ENCODE results near the gene IL22. TPM values are rescaled to one million over a fixed set of nuclear protein-coding genes. Genes with fewer than 3 reads are reported as not detected.

IL22 gene
- polyA plus RNA-seq, 1 donor = not detected

DNA sequence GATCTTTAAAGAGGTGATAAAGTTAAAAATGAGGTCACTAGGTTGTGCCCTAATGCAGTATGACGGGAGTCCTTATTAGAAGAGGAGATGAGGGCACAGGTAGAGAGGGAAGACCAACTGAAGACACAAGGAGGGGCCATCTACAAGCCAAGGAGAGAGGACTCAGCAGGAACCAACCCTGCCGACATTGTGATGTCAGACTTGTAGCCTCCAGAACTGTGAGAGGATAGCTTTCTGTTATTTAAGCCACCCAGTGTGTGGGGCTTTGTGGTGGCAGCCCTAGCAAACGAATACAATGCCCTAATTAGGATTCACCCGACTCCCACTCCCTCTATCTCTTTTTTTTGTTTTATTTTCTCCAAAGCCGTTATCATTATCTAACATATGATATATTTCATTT lies 19.9 kb downstream of the IL22 start:
- Histone ChIP-seq H3K4me3 (ENCODE audit: low read length) (no peak overlapping the region), H3K9me3 (ENCODE audit: control insufficient read depth, low read depth, low read length) (no peaks in the 10 kb centered on the region), H3K36me3 (ENCODE audit: control insufficient read depth, insufficient read depth, low read length) (no peaks in the 10 kb centered on the region), H3K4me1 (ENCODE audit: control insufficient read depth, insufficient read depth, low read length) (no peaks in the 10 kb centered on the region), H3K27me3 (ENCODE audit: control insufficient read depth, insufficient read depth, low read length) (peaks cover 10% of the 10 kb centered on the region), H3K27ac (ENCODE audit: low read length) (no peak overlapping the region)
- DNase-seq = no peak
- WGBS (ENCODE audit: insufficient coverage, low lambda C conversion rate) = 41% methylated on average over 3 of the region's 5 CpGs

DNA sequence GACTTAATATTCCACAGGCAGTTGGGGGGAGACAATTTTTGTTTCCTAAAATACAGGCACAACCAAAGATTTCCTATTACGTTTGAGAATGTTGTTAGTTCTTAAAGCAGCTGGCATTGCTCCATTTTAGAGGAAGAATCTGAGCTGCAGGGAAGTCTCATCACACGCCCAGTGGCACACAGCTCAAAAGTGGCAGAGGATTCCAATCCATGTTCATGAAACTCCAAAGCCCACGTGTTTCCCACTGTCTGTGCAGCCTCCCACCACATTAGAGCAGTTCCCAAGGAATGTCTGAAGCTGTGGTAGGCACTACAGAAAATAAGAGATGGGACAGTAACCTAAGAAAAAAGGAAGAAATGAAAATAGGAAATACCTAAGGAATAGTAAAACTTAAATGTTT lies 21.7 kb downstream of the IL22 start:
- Histone ChIP-seq H3K4me1 (ENCODE audit: control insufficient read depth, insufficient read depth, low read length) (no peaks in the 10 kb centered on the region), H3K9me3 (ENCODE audit: control insufficient read depth, low read depth, low read length) (no peaks in the 10 kb centered on the region), H3K4me3 (ENCODE audit: low read length) (no peak overlapping the region), H3K27me3 (ENCODE audit: control insufficient read depth, insufficient read depth, low read length) (peaks cover 10% of the 10 kb centered on the region), H3K27ac (ENCODE audit: low read length) (no peak overlapping the region), H3K36me3 (ENCODE audit: control insufficient read depth, insufficient read depth, low read length) (no peaks in the 10 kb centered on the region)
- no peak for DNase-seq
- no CpG with 5 or more reads among the region's 3 CpGs for WGBS (ENCODE audit: insufficient coverage, low lambda C conversion rate)

DNA sequence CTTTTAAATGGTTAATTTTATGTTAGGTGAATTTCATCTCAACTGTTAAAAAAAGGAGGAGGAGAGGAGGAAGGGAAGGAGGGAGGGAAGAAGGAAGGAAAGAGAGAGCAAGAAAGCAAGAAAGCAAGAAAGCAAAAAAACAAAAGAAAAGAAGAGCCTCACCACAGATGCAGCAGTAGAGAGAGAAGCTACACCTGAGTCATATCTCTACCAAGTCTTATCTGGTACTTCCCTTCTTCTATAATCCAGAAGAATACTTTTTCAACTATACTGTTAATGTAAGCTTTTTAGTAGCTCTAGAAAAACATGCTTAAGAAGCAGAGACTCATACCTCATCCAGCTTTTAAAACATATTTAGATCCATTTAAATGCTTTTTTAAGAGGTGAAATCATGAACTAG lies 22.2 kb downstream of the IL22 start:
- H3K4me1 ChIP-seq (ENCODE audit: control insufficient read depth, insufficient read depth, low read length) = no peaks in the 10 kb centered on the region
- H3K4me3 ChIP-seq (ENCODE audit: low read length) = no peak overlapping the region
- H3K9me3 ChIP-seq (ENCODE audit: control insufficient read depth, low read depth, low read length) = no peaks in the 10 kb centered on the region
- DNase-seq = no peak
- no peak overlapping the region for H3K27ac ChIP-seq (ENCODE audit: low read length)
- no peaks in the 10 kb centered on the region for H3K36me3 ChIP-seq (ENCODE audit: control insufficient read depth, insufficient read depth, low read length)
- H3K27me3 ChIP-seq (ENCODE audit: control insufficient read depth, insufficient read depth, low read length) = peaks cover 10% of the 10 kb centered on the region

DNA sequence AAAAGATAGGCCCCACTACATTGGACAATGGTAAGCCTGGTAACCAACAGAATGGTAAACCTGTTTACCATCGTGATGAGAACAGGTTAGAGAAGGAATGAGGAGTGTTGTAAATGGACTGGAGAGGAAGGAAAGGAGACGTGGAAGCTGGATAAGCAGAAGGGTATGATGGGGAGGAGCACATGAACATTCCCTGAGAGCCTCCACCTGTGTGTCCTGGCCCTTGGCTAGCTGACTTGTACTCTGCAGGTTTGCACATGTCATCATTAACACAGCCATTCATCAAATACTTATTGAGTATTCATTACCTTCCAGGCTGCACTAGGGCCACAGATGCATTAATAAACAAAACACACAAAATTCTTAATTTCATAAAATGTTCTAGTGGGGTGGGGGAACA lies 23.4 kb downstream of the IL22 start:
- H3K36me3 ChIP-seq (ENCODE audit: control insufficient read depth, insufficient read depth, low read length) = no peaks in the 10 kb centered on the region
- WGBS (ENCODE audit: insufficient coverage, low lambda C conversion rate) = 80% methylated on average over 1 of the region's 2 CpGs
- DNase-seq = no peak

DNA sequence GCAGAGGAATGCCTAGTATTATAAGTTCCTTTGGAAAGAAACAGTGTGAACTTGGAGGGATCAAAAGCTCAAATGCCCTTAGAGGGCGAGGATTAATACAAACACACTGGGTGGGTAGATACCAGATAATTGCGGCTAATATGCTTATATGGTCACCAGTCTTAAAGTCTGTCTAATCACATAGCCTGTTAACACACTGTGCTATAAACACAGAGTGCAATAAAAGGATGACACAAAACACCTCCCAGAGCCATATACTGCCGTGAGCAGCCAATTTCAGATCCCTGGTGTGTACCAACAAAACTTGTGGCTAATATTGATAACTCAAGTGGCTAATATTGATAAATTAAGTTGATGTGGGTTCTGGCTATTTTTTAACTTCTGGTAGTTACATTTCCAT lies 26.0 kb downstream of the IL22 start:
- WGBS (ENCODE audit: insufficient coverage, low lambda C conversion rate) = no CpG with 5 or more reads among the region's 3 CpGs
- H3K4me1 ChIP-seq (ENCODE audit: control insufficient read depth, insufficient read depth, low read length) = no peaks in the 10 kb centered on the region
- DNase-seq = peak; percentile 24 to 38
- no peak overlapping the region for H3K27ac ChIP-seq (ENCODE audit: low read length)
- no peaks in the 10 kb centered on the region for H3K36me3 ChIP-seq (ENCODE audit: control insufficient read depth, insufficient read depth, low read length)
- peaks cover 5% of the 10 kb centered on the region for H3K27me3 ChIP-seq (ENCODE audit: control insufficient read depth, insufficient read depth, low read length)
- H3K9me3 ChIP-seq (ENCODE audit: control insufficient read depth, low read depth, low read length) = no peaks in the 10 kb centered on the region
- no peak overlapping the region for H3K4me3 ChIP-seq (ENCODE audit: low read length)

More for the DNA sequence above, 23.4 kb downstream of the IL22 start:
- no peaks in the 10 kb centered on the region for H3K9me3 ChIP-seq (ENCODE audit: control insufficient read depth, low read depth, low read length)
- no peak overlapping the region for H3K27ac ChIP-seq (ENCODE audit: low read length)
- H3K27me3 ChIP-seq (ENCODE audit: control insufficient read depth, insufficient read depth, low read length) = peaks cover 12% of the 10 kb centered on the region
- H3K4me1 ChIP-seq (ENCODE audit: control insufficient read depth, insufficient read depth, low read length) = no peaks in the 10 kb centered on the region
- H3K4me3 ChIP-seq (ENCODE audit: low read length) = no peak overlapping the region

DNA sequence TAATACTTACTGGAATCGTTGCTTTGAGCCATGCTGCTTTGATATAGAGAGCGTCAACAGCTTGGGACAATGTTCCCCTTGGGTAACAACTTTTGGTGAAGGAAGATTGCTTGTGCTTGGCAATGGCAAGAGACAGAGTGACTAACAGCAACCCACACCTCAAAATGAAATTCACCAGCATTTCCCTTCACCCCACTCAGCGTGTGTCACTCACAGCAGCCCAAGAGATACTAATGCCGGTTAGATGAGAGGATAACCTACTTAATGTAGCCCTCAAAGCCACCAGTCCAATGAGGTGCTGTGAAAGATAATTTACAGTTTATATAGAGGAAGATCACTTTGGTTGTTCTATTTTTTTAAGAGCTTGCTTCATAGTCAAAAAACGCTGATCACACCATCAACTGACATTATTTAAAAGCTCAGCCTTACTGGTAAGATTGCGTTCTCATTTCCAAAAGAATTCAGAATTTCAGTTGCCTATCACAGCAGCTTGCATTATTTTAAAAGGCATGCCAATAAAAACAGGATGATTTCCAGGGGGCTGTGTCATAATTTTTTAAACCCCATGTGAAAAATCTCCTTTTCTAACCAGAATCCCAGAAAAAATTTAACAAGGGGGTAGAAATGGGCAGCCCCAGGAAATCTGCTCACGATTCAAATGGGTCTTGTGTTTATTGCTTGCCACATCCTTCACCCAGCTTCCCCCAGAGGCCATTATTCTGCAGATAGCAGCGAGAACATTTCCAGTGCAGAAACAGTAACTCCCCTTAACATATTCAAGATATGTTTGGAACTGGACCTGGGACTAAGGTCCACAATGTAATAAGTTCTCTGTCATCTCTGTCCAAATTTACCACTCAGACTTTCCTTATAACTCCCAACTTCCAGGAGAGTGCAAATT lies 27.6 kb downstream of the IL22 start, which contains the start of gene IL26:
IL26 (minus strand) TSS at position 235 of the 901 bp plus-strand sequence; CDS start at position 181, 54 bp downstream.
- Histone ChIP-seq H3K9me3 (ENCODE audit: control insufficient read depth, low read depth, low read length) (no peaks in the 10 kb centered on the region), H3K4me3 (ENCODE audit: low read length) (no peak within 1 kb of the TSS), H3K4me1 (ENCODE audit: control insufficient read depth, insufficient read depth, low read length) (no peaks in the 10 kb centered on the region), H3K36me3 (ENCODE audit: control insufficient read depth, insufficient read depth, low read length) (no peaks in the 10 kb centered on the region), H3K27me3 (ENCODE audit: control insufficient read depth, insufficient read depth, low read length) (peaks cover 5% of the 10 kb centered on the region), H3K27ac (ENCODE audit: low read length) (no peak within 1 kb of the TSS)
- WGBS (ENCODE audit: insufficient coverage, low lambda C conversion rate) = 93% methylated on average over 2 of the region's 8 CpGs
- no peak for DNase-seq

DNA sequence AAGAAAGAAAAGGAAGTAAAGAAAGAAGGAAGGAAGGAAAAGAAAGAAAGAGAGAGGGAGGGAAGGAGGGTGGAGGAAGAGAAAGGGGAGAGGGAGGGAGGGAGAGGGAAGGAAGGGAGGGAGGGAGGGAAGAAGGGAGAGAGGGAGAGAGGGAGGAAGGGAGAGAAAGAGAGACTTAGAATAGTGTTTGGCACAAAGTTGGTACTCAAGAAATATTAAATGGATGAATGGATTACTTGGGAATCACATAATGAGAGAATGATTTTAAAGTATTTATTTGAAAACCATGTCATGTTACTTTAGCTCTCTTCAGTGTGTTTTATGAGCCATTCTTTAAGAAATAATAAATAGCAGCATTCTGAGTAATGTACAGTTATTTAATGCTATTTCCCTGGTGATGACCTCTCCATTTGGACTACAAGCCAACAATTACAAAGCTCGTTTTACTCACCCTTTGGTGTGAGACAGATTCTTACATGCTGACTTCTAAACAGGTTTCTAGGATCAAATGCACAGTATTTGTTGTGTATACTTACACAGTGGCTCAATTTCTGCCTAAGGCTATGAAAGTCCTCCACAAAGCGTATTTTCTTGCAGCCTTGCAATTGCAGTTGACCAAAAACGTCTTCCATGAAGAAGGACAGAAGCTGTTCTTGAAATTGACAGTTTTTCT lies 28.7 kb downstream of the IL22 start:
- no peaks in the 10 kb centered on the region for H3K36me3 ChIP-seq (ENCODE audit: control insufficient read depth, insufficient read depth, low read length)
- no peak overlapping the region for H3K27ac ChIP-seq (ENCODE audit: low read length)
- H3K9me3 ChIP-seq (ENCODE audit: control insufficient read depth, low read depth, low read length) = no peaks in the 10 kb centered on the region
- DNase-seq = no peak
- peaks cover 3% of the 10 kb centered on the region for H3K27me3 ChIP-seq (ENCODE audit: control insufficient read depth, insufficient read depth, low read length)
- 79% methylated on average over 3 of the region's 3 CpGs for WGBS (ENCODE audit: insufficient coverage, low lambda C conversion rate)
- H3K4me1 ChIP-seq (ENCODE audit: control insufficient read depth, insufficient read depth, low read length) = no peaks in the 10 kb centered on the region
- H3K4me3 ChIP-seq (ENCODE audit: low read length) = no peak overlapping the region

DNA sequence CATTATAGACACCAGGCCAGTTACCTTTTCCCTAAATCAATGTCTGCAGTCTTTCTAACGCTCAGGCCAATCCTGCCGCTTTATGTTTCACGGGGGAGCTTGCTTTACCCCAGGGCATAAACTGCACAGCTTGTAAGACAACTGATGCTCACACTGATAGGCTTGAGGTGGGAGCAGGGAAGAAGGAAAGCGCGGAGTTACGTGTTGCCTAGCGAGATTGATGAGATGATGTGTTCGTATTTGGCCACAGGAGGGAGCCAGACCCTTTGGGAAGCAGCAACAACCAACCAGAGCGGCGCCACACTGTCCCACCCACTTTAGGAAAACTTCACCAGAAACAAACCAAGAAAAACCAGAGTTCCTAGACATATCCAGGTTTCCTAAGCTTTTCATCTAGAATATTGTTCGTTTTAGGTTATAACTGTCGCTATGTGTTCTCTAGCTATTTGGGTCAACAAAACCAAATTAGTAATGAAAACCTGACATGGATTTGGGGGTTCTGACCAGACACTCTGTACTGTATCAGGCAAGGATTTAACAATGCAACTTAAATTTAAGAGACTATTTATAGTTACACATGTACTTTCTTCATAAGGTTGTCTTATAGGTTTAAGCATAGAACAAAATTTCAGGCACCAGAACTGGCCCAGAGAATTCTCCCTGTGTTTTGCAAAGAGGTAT lies 30.2 kb downstream of the IL22 start:
- DNase-seq = peak; percentile 68 to 73
- Histone ChIP-seq H3K36me3 (ENCODE audit: control insufficient read depth, insufficient read depth, low read length) (no peaks in the 10 kb centered on the region), H3K27ac (ENCODE audit: low read length) (no peak overlapping the region), H3K4me1 (ENCODE audit: control insufficient read depth, insufficient read depth, low read length) (no peaks in the 10 kb centered on the region), H3K4me3 (ENCODE audit: low read length) (no peak overlapping the region), H3K9me3 (ENCODE audit: control insufficient read depth, low read depth, low read length) (no peaks in the 10 kb centered on the region), H3K27me3 (ENCODE audit: control insufficient read depth, insufficient read depth, low read length) (peaks cover 3% of the 10 kb centered on the region)
- WGBS (ENCODE audit: insufficient coverage, low lambda C conversion rate) = 15% methylated on average over 2 of the region's 12 CpGs

DNA sequence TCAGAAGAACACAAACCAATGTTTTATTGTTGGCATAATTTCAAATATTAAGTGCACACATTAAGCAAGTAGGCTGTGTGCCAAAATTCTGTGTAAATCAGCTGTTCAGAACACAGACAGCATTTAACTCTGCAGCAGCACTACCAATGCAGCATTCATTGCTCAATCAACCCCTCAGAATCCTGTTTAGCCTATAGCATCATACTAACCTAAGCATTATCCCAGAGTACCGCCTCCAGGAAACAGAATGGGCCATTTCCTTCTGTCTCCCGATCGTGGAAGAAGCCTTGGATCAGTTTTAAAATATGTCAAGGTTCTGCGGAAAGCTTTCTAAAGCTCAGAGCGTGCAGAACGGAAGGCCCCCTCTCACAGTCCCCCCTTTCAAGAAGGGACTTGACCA lies 31.1 kb downstream of the IL22 start:
- no peaks in the 10 kb centered on the region for H3K9me3 ChIP-seq (ENCODE audit: control insufficient read depth, low read depth, low read length)

DNA sequence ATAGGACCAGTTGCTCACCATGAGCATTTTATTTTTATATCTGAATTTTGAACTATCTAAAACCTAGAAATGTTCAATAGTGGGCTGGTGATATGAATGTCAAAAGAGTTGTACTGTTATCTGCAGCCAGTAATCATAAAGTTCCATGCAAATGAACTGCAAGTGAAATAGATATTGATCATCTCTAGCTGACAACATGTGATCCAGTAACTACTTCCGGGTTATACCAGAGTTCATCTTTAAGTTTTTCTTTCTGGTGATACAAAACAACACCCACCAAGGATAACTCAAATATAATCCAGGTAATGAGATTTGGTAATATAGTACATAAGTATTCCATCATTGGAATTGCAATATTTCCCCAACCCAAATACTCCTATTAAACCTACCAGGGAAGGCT lies 31.9 kb downstream of the IL22 start:
- no peak for DNase-seq
- no peaks in the 10 kb centered on the region for H3K4me1 ChIP-seq (ENCODE audit: control insufficient read depth, insufficient read depth, low read length)
- H3K27me3 ChIP-seq (ENCODE audit: control insufficient read depth, insufficient read depth, low read length) = peaks cover 3% of the 10 kb centered on the region
- WGBS (ENCODE audit: insufficient coverage, low lambda C conversion rate) = 67% methylated on average over 1 of the region's 1 CpG
- no peak overlapping the region for H3K27ac ChIP-seq (ENCODE audit: low read length)
- H3K36me3 ChIP-seq (ENCODE audit: control insufficient read depth, insufficient read depth, low read length) = no peaks in the 10 kb centered on the region
- no peak overlapping the region for H3K4me3 ChIP-seq (ENCODE audit: low read length)
- H3K9me3 ChIP-seq (ENCODE audit: control insufficient read depth, low read depth, low read length) = no peaks in the 10 kb centered on the region

More for the DNA sequence above, 31.1 kb downstream of the IL22 start:
- H3K27ac ChIP-seq (ENCODE audit: low read length) = no peak overlapping the region
- no peak overlapping the region for H3K4me3 ChIP-seq (ENCODE audit: low read length)
- H3K27me3 ChIP-seq (ENCODE audit: control insufficient read depth, insufficient read depth, low read length) = peaks cover 3% of the 10 kb centered on the region
- no peaks in the 10 kb centered on the region for H3K36me3 ChIP-seq (ENCODE audit: control insufficient read depth, insufficient read depth, low read length)
- no peaks in the 10 kb centered on the region for H3K4me1 ChIP-seq (ENCODE audit: control insufficient read depth, insufficient read depth, low read length)
- DNase-seq = peak in 1 of 2 donors; percentile 12
- no CpG with 5 or more reads among the region's 6 CpGs for WGBS (ENCODE audit: insufficient coverage, low lambda C conversion rate)
